Renal cortex interstitium (tissue), 11 donors: ENCODE data around the gene SLC38A11. TPM values are rescaled to one million over a fixed set of nuclear protein-coding genes. Genes with fewer than 3 reads are reported as not detected.

Source experiments
- DNase-seq, 11 donors: peaks; one replicate each; pipeline ENCODE4 v3.0.0-alpha.2; 2013; ENCODE audit warnings: low read depth in 9 of 11, low spot score in 4 of 11; ENCODE audit errors: extremely low read depth in 1 of 11
- polyA plus RNA-seq, 3 donors: library from polyadenylated mRNA; unstranded; fragments of 120-200 nt; gene quantifications; one replicate each; pipeline ENCODE4 v1.2.1, GENCODE V29; 2013; ENCODE audit not compliant: insufficient read length in 3 of 3

Gene SLC38A11
- polyA plus RNA-seq, 3 donors = 3.8 to 21.5 (median 15.4) TPM

GRCh38 chr2:164897469-164898260, 57.7 kb downstream of the SLC38A11 start:
- no peak for DNase-seq

- no peak for DNase-seq
Measured at GRCh38 chr2:164896634-164897355, 58.5 kb downstream of the SLC38A11 start.

- DNase-seq = no peak
Measured at GRCh38 chr2:164896226-164896625, 59.1 kb downstream of the SLC38A11 start.

- no peak for DNase-seq
Measured at GRCh38 chr2:164891460-164891859, 63.9 kb downstream of the SLC38A11 start.

GRCh38 chr2:164890544-164890943, 64.8 kb downstream of the SLC38A11 start:
- no peak for DNase-seq

GRCh38 chr2:164888592-164888991, 66.7 kb downstream of the SLC38A11 start:
- DNase-seq = no peak

GRCh38 chr2:164887434-164888144, 67.7 kb downstream of the SLC38A11 start:
- DNase-seq = no peak

GRCh38 chr2:164882276-164882675, 73.0 kb downstream of the SLC38A11 start:
- no peak for DNase-seq

- no peak for DNase-seq
Measured at GRCh38 chr2:164881524-164881923, 73.8 kb downstream of the SLC38A11 start.

GRCh38 chr2:164879901-164880535, 75.3 kb downstream of the SLC38A11 start:
- no peak for DNase-seq

GRCh38 chr2:164877927-164878326, 77.4 kb downstream of the SLC38A11 start:
- DNase-seq = no peak

- no peak for DNase-seq
Measured at GRCh38 chr2:164877169-164877568, 78.2 kb downstream of the SLC38A11 start.

GRCh38 chr2:164875334-164876205, 79.8 kb downstream of the SLC38A11 start:
- no peak for DNase-seq

GRCh38 chr2:164873210-164873908, 82.0 kb downstream of the SLC38A11 start:
- DNase-seq = no peak

- DNase-seq = no peak
Measured at GRCh38 chr2:164871404-164871803, 83.9 kb downstream of the SLC38A11 start.

GRCh38 chr2:164869420-164869772, 85.9 kb downstream of the SLC38A11 start:
- DNase-seq = no peak

- no peak for DNase-seq
Measured at GRCh38 chr2:164868563-164869419, 86.5 kb downstream of the SLC38A11 start.
